ENCODE results near the gene C1QTNF5.

C1QTNF5 gene

GRCh38 chr11:119339589-119340334 is 921 bp downstream of the C1QTNF5 start:
- DNase-seq (ENCODE audit: low read depth, low spot score), result no peak
- no peak overlapping the region for H3K27ac ChIP-seq

GRCh38 chr11:119338965-119339588 is 1.6 kb downstream of the C1QTNF5 start:
- H3K27ac ChIP-seq, result no peak overlapping the region

GRCh38 chr11:119338318-119338890 is 2.3 kb downstream of the C1QTNF5 start:
- no peak overlapping the region for H3K27ac ChIP-seq
- DNase-seq (ENCODE audit: low read depth, low spot score), result no peak

More at GRCh38 chr11:119338965-119339588, 1.6 kb downstream of the C1QTNF5 start:
- no peak for DNase-seq (ENCODE audit: low read depth, low spot score)

GRCh38 chr11:119337581-119338317 is 2.9 kb downstream of the C1QTNF5 start:
- no peak overlapping the region for H3K27ac ChIP-seq

GRCh38 chr11:119336744-119337469 is 3.8 kb downstream of the C1QTNF5 start:
- no peak for DNase-seq (ENCODE audit: low read depth, low spot score)
- no peak overlapping the region for H3K27ac ChIP-seq

More at GRCh38 chr11:119337581-119338317, 2.9 kb downstream of the C1QTNF5 start:
- no peak for DNase-seq (ENCODE audit: low read depth, low spot score)

- DNase-seq (ENCODE audit: low read depth, low spot score), result no peak
- no peak overlapping the region for H3K27ac ChIP-seq
Measured at GRCh38 chr11:119335655-119336543, 4.8 kb downstream of the C1QTNF5 start.

- no peak overlapping the region for H3K27ac ChIP-seq
- DNase-seq (ENCODE audit: low read depth, low spot score), result no peak
Measured at GRCh38 chr11:119335091-119335654, 5.5 kb downstream of the C1QTNF5 start.

GRCh38 chr11:119334174-119334930 is 6.3 kb downstream of the C1QTNF5 start, which contains the start of gene RNF26:
Gene RNF26, plus strand, starts transcription at chr11:119334527. Its CDS starts 596 bp downstream, at chr11:119335123.
- H3K27ac ChIP-seq, result peak within 1 kb of the TSS; percentile 33

GRCh38 chr11:119332111-119332765 is 8.4 kb downstream of the C1QTNF5 start:
- no peak overlapping the region for H3K27ac ChIP-seq
- no peak for DNase-seq (ENCODE audit: low read depth, low spot score)

More at GRCh38 chr11:119334174-119334930, 6.3 kb downstream of the C1QTNF5 start, which contains the start of gene RNF26:
- DNase-seq (ENCODE audit: low read depth, low spot score), result peak; percentile 82

GRCh38 chr11:119330237-119330636 is 10.4 kb downstream of the C1QTNF5 start:
- no peak overlapping the region for H3K27ac ChIP-seq

GRCh38 chr11:119329320-119329719 is 11.4 kb downstream of the C1QTNF5 start:
- DNase-seq (ENCODE audit: low read depth, low spot score), result no peak
- H3K27ac ChIP-seq, result no peak overlapping the region

More at GRCh38 chr11:119330237-119330636, 10.4 kb downstream of the C1QTNF5 start:
- no peak for DNase-seq (ENCODE audit: low read depth, low spot score)

- DNase-seq (ENCODE audit: low read depth, low spot score), result no peak
- no peak overlapping the region for H3K27ac ChIP-seq
Measured at GRCh38 chr11:119324189-119324588, 16.5 kb downstream of the C1QTNF5 start.

- no peak for DNase-seq (ENCODE audit: low read depth, low spot score)
- H3K27ac ChIP-seq, result no peak overlapping the region
Measured at GRCh38 chr11:119323532-119324033, 17.1 kb downstream of the C1QTNF5 start.

- DNase-seq (ENCODE audit: low read depth, low spot score), result no peak
- H3K27ac ChIP-seq, result no peak overlapping the region
Measured at GRCh38 chr11:119322921-119323531, 17.7 kb downstream of the C1QTNF5 start.

- DNase-seq (ENCODE audit: low read depth, low spot score), result no peak
- no peak overlapping the region for H3K27ac ChIP-seq
Measured at GRCh38 chr11:119322360-119322739, 18.3 kb downstream of the C1QTNF5 start.

GRCh38 chr11:119320776-119321524 is 19.7 kb downstream of the C1QTNF5 start:
- H3K27ac ChIP-seq, result peak overlapping the region; percentile 8
- no peak for DNase-seq (ENCODE audit: low read depth, low spot score)

Data from epithelial cell of prostate (primary cell).